Measurements from ENCODE around the gene UFC1.
"Not testable (repeated sequence)": the region's sequence is repeated elsewhere in the genome, so short reads cannot be mapped to it uniquely, and the experiment has no call there.

UFC1 gene

GRCh38 chr1:161153682-161154337 lies at the start of gene UFC1:
Gene UFC1 (plus strand): TSS chr1:161153978. CDS start chr1:161153998, 20 bp downstream.
- H3K4me3 ChIP-seq (ENCODE audit: low read length): peak within 1 kb of the TSS; percentile 77
- peaks cover 7% of the 10 kb centered on the region for H3K4me1 ChIP-seq (ENCODE audit: insufficient read depth, low read length)
- no peaks in the 10 kb centered on the region for H3K27me3 ChIP-seq (ENCODE audit: insufficient read depth, low read length)
- peaks cover 9% of the 10 kb centered on the region for H3K36me3 ChIP-seq (ENCODE audit: insufficient read depth, low read length)
- peak within 1 kb of the TSS; percentile 38 for H2AFZ ChIP-seq (ENCODE audit: low read depth, low read length)
- H3K9me3 ChIP-seq (ENCODE audit: low read length): no peaks in the 10 kb centered on the region

GRCh38 chr1:161106431-161106830 lies 47.3 kb upstream of the UFC1 start:
- H3K4me3 ChIP-seq (ENCODE audit: low read length): no peak overlapping the region
- H3K36me3 ChIP-seq (ENCODE audit: insufficient read depth, low read length): peaks cover 18% of the 10 kb centered on the region
- H3K27me3 ChIP-seq (ENCODE audit: insufficient read depth, low read length): no peaks in the 10 kb centered on the region
- no peaks in the 10 kb centered on the region for H3K4me1 ChIP-seq (ENCODE audit: insufficient read depth, low read length)
- H2AFZ ChIP-seq (ENCODE audit: low read depth, low read length): no peak overlapping the region
- H3K9me3 ChIP-seq (ENCODE audit: low read length): no peaks in the 10 kb centered on the region

GRCh38 chr1:161111117-161111516 lies 42.7 kb upstream of the UFC1 start:
- Histone ChIP-seq H3K4me3 (ENCODE audit: low read length) (no peak overlapping the region), H3K4me1 (ENCODE audit: insufficient read depth, low read length) (no peaks in the 10 kb centered on the region), H3K36me3 (ENCODE audit: insufficient read depth, low read length) (peaks cover 12% of the 10 kb centered on the region)

GRCh38 chr1:161111527-161111926 lies 42.3 kb upstream of the UFC1 start:
- Histone ChIP-seq H2AFZ (ENCODE audit: low read depth, low read length) (no peak overlapping the region), H3K27me3 (ENCODE audit: insufficient read depth, low read length) (no peaks in the 10 kb centered on the region), H3K4me1 (ENCODE audit: insufficient read depth, low read length) (peaks cover 2% of the 10 kb centered on the region), H3K4me3 (ENCODE audit: low read length) (no peak overlapping the region), H3K9me3 (ENCODE audit: low read length) (no peaks in the 10 kb centered on the region), H3K36me3 (ENCODE audit: insufficient read depth, low read length) (peaks cover 12% of the 10 kb centered on the region)

More at GRCh38 chr1:161111117-161111516, 42.7 kb upstream of the UFC1 start:
- Histone ChIP-seq H3K9me3 (ENCODE audit: low read length) (no peaks in the 10 kb centered on the region), H2AFZ (ENCODE audit: low read depth, low read length) (no peak overlapping the region), H3K27me3 (ENCODE audit: insufficient read depth, low read length) (no peaks in the 10 kb centered on the region)

GRCh38 chr1:161113915-161114314 lies 39.9 kb upstream of the UFC1 start:
- H3K9me3 ChIP-seq (ENCODE audit: low read length): no peaks in the 10 kb centered on the region
- H3K4me1 ChIP-seq (ENCODE audit: insufficient read depth, low read length): peaks cover 15% of the 10 kb centered on the region
- peaks cover 12% of the 10 kb centered on the region for H3K36me3 ChIP-seq (ENCODE audit: insufficient read depth, low read length)
- H3K4me3 ChIP-seq (ENCODE audit: low read length): no peak overlapping the region
- no peaks in the 10 kb centered on the region for H3K27me3 ChIP-seq (ENCODE audit: insufficient read depth, low read length)
- H2AFZ ChIP-seq (ENCODE audit: low read depth, low read length): no peak overlapping the region

GRCh38 chr1:161114556-161114955 lies 39.2 kb upstream of the UFC1 start:
- Histone ChIP-seq H3K4me1 (ENCODE audit: insufficient read depth, low read length) (peaks cover 22% of the 10 kb centered on the region), H3K27me3 (ENCODE audit: insufficient read depth, low read length) (no peaks in the 10 kb centered on the region), H3K9me3 (ENCODE audit: low read length) (no peaks in the 10 kb centered on the region)

GRCh38 chr1:161115132-161115711 lies 38.6 kb upstream of the UFC1 start:
- Histone ChIP-seq H3K36me3 (ENCODE audit: insufficient read depth, low read length) (peaks cover 13% of the 10 kb centered on the region), H3K4me3 (ENCODE audit: low read length) (no peak overlapping the region), H2AFZ (ENCODE audit: low read depth, low read length) (no peak overlapping the region), H3K9me3 (ENCODE audit: low read length) (no peaks in the 10 kb centered on the region), H3K27me3 (ENCODE audit: insufficient read depth, low read length) (no peaks in the 10 kb centered on the region), H3K4me1 (ENCODE audit: insufficient read depth, low read length) (peaks cover 24% of the 10 kb centered on the region)

More at GRCh38 chr1:161114556-161114955, 39.2 kb upstream of the UFC1 start:
- H3K4me3 ChIP-seq (ENCODE audit: low read length): no peak overlapping the region
- H2AFZ ChIP-seq (ENCODE audit: low read depth, low read length): no peak overlapping the region
- peaks cover 10% of the 10 kb centered on the region for H3K36me3 ChIP-seq (ENCODE audit: insufficient read depth, low read length)

GRCh38 chr1:161115961-161116360 lies 37.8 kb upstream of the UFC1 start:
- Histone ChIP-seq H3K36me3 (ENCODE audit: insufficient read depth, low read length) (peaks cover 18% of the 10 kb centered on the region), H3K4me1 (ENCODE audit: insufficient read depth, low read length) (peaks cover 24% of the 10 kb centered on the region)
- not testable (repeated sequence) for H3K9me3 ChIP-seq (ENCODE audit: low read length); H3K4me3 ChIP-seq (ENCODE audit: low read length); H3K27me3 ChIP-seq (ENCODE audit: insufficient read depth, low read length); H2AFZ ChIP-seq (ENCODE audit: low read depth, low read length)

- H3K9me3 ChIP-seq (ENCODE audit: low read length): no peaks in the 10 kb centered on the region
- no peaks in the 10 kb centered on the region for H3K27me3 ChIP-seq (ENCODE audit: insufficient read depth, low read length)
- H2AFZ ChIP-seq (ENCODE audit: low read depth, low read length): peak within 1 kb of the TSS; percentile 75
- peaks cover 24% of the 10 kb centered on the region for H3K4me1 ChIP-seq (ENCODE audit: insufficient read depth, low read length)
- H3K36me3 ChIP-seq (ENCODE audit: insufficient read depth, low read length): peaks cover 39% of the 10 kb centered on the region
- peak within 1 kb of the TSS; percentile 70 for H3K4me3 ChIP-seq (ENCODE audit: low read length)
Measured at GRCh38 chr1:161117759-161118581, 35.8 kb upstream of the UFC1 start, which contains the start of the genes NIT1 and PFDN2. Gene NIT1 (plus strand): TSS chr1:161118105. CDS start chr1:161118177, 72 bp downstream. Gene PFDN2 (minus strand): TSS chr1:161118037. CDS start chr1:161118026, 11 bp downstream.

- Histone ChIP-seq H3K9me3 (ENCODE audit: low read length) (no peaks in the 10 kb centered on the region), H3K4me3 (ENCODE audit: low read length) (peak overlapping the region; percentile 70), H3K36me3 (ENCODE audit: insufficient read depth, low read length) (peaks cover 49% of the 10 kb centered on the region)
Measured at GRCh38 chr1:161119092-161119903, 34.5 kb upstream of the UFC1 start.

GRCh38 chr1:161121042-161121650 lies 32.6 kb upstream of the UFC1 start:
- H3K27me3 ChIP-seq (ENCODE audit: insufficient read depth, low read length): no peaks in the 10 kb centered on the region
- H3K4me1 ChIP-seq (ENCODE audit: insufficient read depth, low read length): peaks cover 24% of the 10 kb centered on the region
- no peak overlapping the region for H2AFZ ChIP-seq (ENCODE audit: low read depth, low read length)
- no peak overlapping the region for H3K4me3 ChIP-seq (ENCODE audit: low read length)
- H3K36me3 ChIP-seq (ENCODE audit: insufficient read depth, low read length): peaks cover 58% of the 10 kb centered on the region
- no peaks in the 10 kb centered on the region for H3K9me3 ChIP-seq (ENCODE audit: low read length)

More at GRCh38 chr1:161119092-161119903, 34.5 kb upstream of the UFC1 start:
- Histone ChIP-seq H3K4me1 (ENCODE audit: insufficient read depth, low read length) (peaks cover 24% of the 10 kb centered on the region), H2AFZ (ENCODE audit: low read depth, low read length) (no peak overlapping the region), H3K27me3 (ENCODE audit: insufficient read depth, low read length) (no peaks in the 10 kb centered on the region)

- Histone ChIP-seq H3K4me3 (ENCODE audit: low read length) (no peak overlapping the region), H3K4me1 (ENCODE audit: insufficient read depth, low read length) (peaks cover 19% of the 10 kb centered on the region), H3K9me3 (ENCODE audit: low read length) (no peaks in the 10 kb centered on the region), H2AFZ (ENCODE audit: low read depth, low read length) (no peak overlapping the region), H3K36me3 (ENCODE audit: insufficient read depth, low read length) (peaks cover 62% of the 10 kb centered on the region), H3K27me3 (ENCODE audit: insufficient read depth, low read length) (no peaks in the 10 kb centered on the region)
Measured at GRCh38 chr1:161121834-161122233, 31.9 kb upstream of the UFC1 start.

Measured in neuron (in vitro differentiated cells).